WERI-Rb-1 (cell line): ENCODE results near the gene GNB5.
A peak's percentile ranks its signal among the peaks of the same experiment; 100 is the strongest.

Source experiments
- DNase-seq: peaks from one replicate; pipeline ENCODE4 v3.0.0-alpha.2; 2020
- H3K27ac ChIP-seq: fragments of 250-450 bp; sonication (Bioruptor Pico); 2 replicates; pipeline ENCODE4 v1.5.1; 2020; ENCODE audit warnings: mild to moderate bottlenecking, moderate library complexity
- H3K27me3 ChIP-seq: fragments of 250-450 bp; sonication (Bioruptor Pico); 2 replicates; pipeline ENCODE4 v1.5.1; 2021; ENCODE audit warnings: mild to moderate bottlenecking, low read depth, moderate library complexity; ENCODE audit not compliant: insufficient read depth, severe bottlenecking
- H3K36me3 ChIP-seq: fragments of 250-450 bp; sonication (Bioruptor Pico); 2 replicates; pipeline ENCODE4 v1.5.1; 2020; ENCODE audit warnings: mild to moderate bottlenecking, moderate library complexity
- H3K4me3 ChIP-seq: 2 replicates; pipeline ENCODE4 v1.5.1; 2011; ENCODE audit warnings: low read depth, mild to moderate bottlenecking, control low read depth, low read length
- H3K9me3 ChIP-seq: fragments of 250-450 bp; sonication (Bioruptor Pico); 2 replicates; pipeline ENCODE4 v1.5.1; 2021; ENCODE audit warnings: mild to moderate bottlenecking, moderate library complexity; ENCODE audit not compliant: severe bottlenecking
- CTCF ChIP-seq: IDR thresholded peaks from 2 replicates; pipeline ENCODE4 v1.5.1; 2011; ENCODE audit warnings: low read depth, mild to moderate bottlenecking, control low read depth, inconsistent platforms, low read length

The GNB5 gene

GRCh38 chr15:52080031-52080430 is 111.2 kb downstream of the GNB5 start:
- no peak overlapping the region for H3K27ac ChIP-seq
- no peaks in the 10 kb centered on the region for H3K36me3 ChIP-seq
- no peak for TF ChIP-seq CTCF
- H3K4me3 ChIP-seq, result no peak overlapping the region
- no peak for DNase-seq
- no peaks in the 10 kb centered on the region for H3K27me3 ChIP-seq
- H3K9me3 ChIP-seq, result no peaks in the 10 kb centered on the region

- H3K27ac ChIP-seq, result no peak overlapping the region
- peak; percentile 83 for DNase-seq
- peak; percentile 88 for TF ChIP-seq CTCF
- no peaks in the 10 kb centered on the region for H3K9me3 ChIP-seq
- H3K36me3 ChIP-seq, result no peaks in the 10 kb centered on the region
- no peaks in the 10 kb centered on the region for H3K27me3 ChIP-seq
- H3K4me3 ChIP-seq, result no peak overlapping the region
Measured at GRCh38 chr15:52078876-52079700, 112.1 kb downstream of the GNB5 start.

GRCh38 chr15:52078197-52078875 is 112.9 kb downstream of the GNB5 start:
- no peak for DNase-seq
- H3K4me3 ChIP-seq, result no peak overlapping the region
- no peaks in the 10 kb centered on the region for H3K9me3 ChIP-seq
- no peak for TF ChIP-seq CTCF
- H3K27me3 ChIP-seq, result no peaks in the 10 kb centered on the region
- H3K27ac ChIP-seq, result no peak overlapping the region
- H3K36me3 ChIP-seq, result no peaks in the 10 kb centered on the region

GRCh38 chr15:52076889-52077781 is 114.1 kb downstream of the GNB5 start:
- no peaks in the 10 kb centered on the region for H3K27me3 ChIP-seq
- no peaks in the 10 kb centered on the region for H3K9me3 ChIP-seq
- no peak for DNase-seq

GRCh38 chr15:52071570-52071969 is 119.6 kb downstream of the GNB5 start:
- no peak overlapping the region for H3K4me3 ChIP-seq
- no peaks in the 10 kb centered on the region for H3K9me3 ChIP-seq
- TF ChIP-seq CTCF, result no peak
- no peak for DNase-seq
- no peaks in the 10 kb centered on the region for H3K27me3 ChIP-seq
- H3K36me3 ChIP-seq, result no peaks in the 10 kb centered on the region
- no peak overlapping the region for H3K27ac ChIP-seq

More at GRCh38 chr15:52076889-52077781, 114.1 kb downstream of the GNB5 start:
- H3K36me3 ChIP-seq, result no peaks in the 10 kb centered on the region
- no peak overlapping the region for H3K27ac ChIP-seq
- TF ChIP-seq CTCF, result 0 out of 2 replicates have a peak, but pooled peaks have one; percentile 9
- H3K4me3 ChIP-seq, result no peak overlapping the region
